Fibroblast of skin of scalp (primary cell): ENCODE measurements around the gene CEP70.

Experiments used
- DNase-seq: peaks from one replicate; pipeline ENCODE4 v3.0.0-alpha.2; 2013

Gene CEP70

GRCh38 chr3:138449490-138449889 is 144.6 kb downstream of the CEP70 start:
- DNase-seq, result no peak

- no peak for DNase-seq
Observed at GRCh38 chr3:138448631-138449030, 145.4 kb downstream of the CEP70 start.

GRCh38 chr3:138445654-138446053 is 148.4 kb downstream of the CEP70 start:
- DNase-seq, result no peak

GRCh38 chr3:138445236-138445635 is 148.8 kb downstream of the CEP70 start:
- DNase-seq, result no peak
